Measurements from ENCODE around the gene HOXB6.

Gene HOXB6

GRCh38 chr17:48609033-48609432 is 4.2 kb upstream of the HOXB6 start:
- DNase-seq, result no peak

GRCh38 chr17:48608494-48608834 is 3.7 kb upstream of the HOXB6 start:
- DNase-seq, result no peak

GRCh38 chr17:48606892-48607614 is 2.3 kb upstream of the HOXB6 start:
- DNase-seq, result no peak

GRCh38 chr17:48605991-48606891 is 1.5 kb upstream of the HOXB6 start:
- DNase-seq, result no peak

GRCh38 chr17:48605409-48605919 is 678 bp upstream of the HOXB6 start:
- DNase-seq, result no peak

GRCh38 chr17:48603959-48604769 is 622 bp downstream of the HOXB6 start:
- no peak for DNase-seq

- no peak for DNase-seq
Observed at GRCh38 chr17:48601539-48602425, 3.0 kb downstream of the HOXB6 start.

GRCh38 chr17:48601207-48601538 is 3.6 kb downstream of the HOXB6 start:
- no peak for DNase-seq

- DNase-seq, result no peak
Observed at GRCh38 chr17:48600244-48601098, 4.3 kb downstream of the HOXB6 start.

GRCh38 chr17:48599354-48599753 is 5.4 kb downstream of the HOXB6 start:
- no peak for DNase-seq

GRCh38 chr17:48598736-48599135 is 6.0 kb downstream of the HOXB6 start:
- DNase-seq, result no peak

GRCh38 chr17:48597778-48598631 is 6.8 kb downstream of the HOXB6 start:
- DNase-seq, result no peak

- no peak for DNase-seq
Observed at GRCh38 chr17:48597528-48597777, 7.3 kb downstream of the HOXB6 start.

- DNase-seq, result peak in 1 of 2 experiments; percentile 90
Observed at GRCh38 chr17:48596735-48597527, 7.9 kb downstream of the HOXB6 start.

GRCh38 chr17:48596000-48596734 is 8.6 kb downstream of the HOXB6 start:
- DNase-seq, result no peak

- no peak for DNase-seq
Observed at GRCh38 chr17:48595278-48595999, 9.3 kb downstream of the HOXB6 start.

- no peak for DNase-seq
Observed at GRCh38 chr17:48594538-48595277, 10.1 kb downstream of the HOXB6 start.

Measured in NCI-H187 (cell line).